Heart left ventricle (tissue), 13 donors: ENCODE measurements around the gene EPG5.

Experiments
- POLR2A ChIP-seq, 2 donors: fragments of 450-650 bp; IDR thresholded peaks; one replicate each; pipeline ENCODE4 v1.6.1; 2017; ENCODE audit warnings: antibody characterized with exemption in 2 of 2, mild to moderate bottlenecking in 2 of 2, moderate library complexity in 2 of 2
- TF ChIP-seq, protein P1 (sequence below), 12 donors: fragments of 200-600 bp; sonication (generic) in 4 of 12; IDR thresholded peaks; one replicate each; pipeline versions ENCODE4 v1.5.0 to v1.8.0; 2018 to 2022; ENCODE audit warnings: antibody characterized with exemption in 12 of 12, mild to moderate bottlenecking in 5 of 12
- donor health status: ischemic (EF 13 %, LVEDD 7.1; RV severe dilation, severe dysfunction).
- donor health status: DM: no; HTN: yes; CAD: no.
- donor health status: DM: no; HTN: no; CAD: no.
- donor health status: ischemic (EF 25% LVEDD 6.9; RV normal size, moderate dysfunction).
- donor health status: ischemic (EF 25% LVEDD 5.7; RV mildly dilated, moderate dysfunction).
- donor health status: ischemic (EF 35%, LVEDD 5.7; RV mildly dilated, moderate dysfunction).
- donor health status: nonischemic (EF 11% LVEDD 7.7; RV severe dilation, severe dysfunction).
- donor health status: DM: yes; HTN: yes; CAD: no.
- donor health status: PGD.
- donor health status: ischemic (EF 29% LVEDD 5.4; RV normal size, mild dysfunction).
- donor health status: nonischemic (EF 23%, LVEDD 6.1; RV moderate dilation, normal function).

DNA sequence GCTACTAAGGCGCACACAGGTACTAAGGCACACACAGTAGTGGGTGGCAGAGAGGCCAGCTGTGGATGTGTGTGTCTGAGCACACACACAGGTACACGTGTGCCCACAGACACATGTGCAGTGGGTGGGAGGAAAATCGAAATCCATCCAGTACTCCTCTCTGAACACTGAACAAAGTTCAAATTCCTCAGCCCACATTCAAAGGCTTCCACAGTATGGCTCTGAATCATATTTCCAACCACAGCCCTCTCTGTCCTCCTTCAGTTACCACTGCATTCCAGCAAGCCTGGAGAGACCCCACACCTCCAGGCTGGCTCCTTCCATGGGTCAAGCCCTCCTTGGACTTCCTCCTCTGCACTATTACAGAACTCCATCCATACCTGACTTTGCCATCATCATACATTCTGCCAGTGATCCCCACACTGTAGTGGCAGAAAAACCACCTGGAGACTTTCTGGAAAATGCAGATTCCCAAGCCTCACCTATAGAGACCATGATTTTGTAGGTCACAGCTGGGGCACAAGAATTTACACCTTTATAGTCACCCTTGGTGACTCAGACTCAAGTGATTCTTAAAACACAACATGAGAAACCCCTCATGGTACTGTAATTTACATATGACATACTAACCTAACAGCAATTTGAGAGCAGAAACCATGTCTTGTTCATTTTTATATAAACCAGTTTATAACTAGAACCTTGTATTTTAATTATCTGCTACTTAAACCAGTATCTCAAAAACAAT lies 31.4 kb downstream of the EPG5 start:
- TF ChIP-seq, protein P1, sequence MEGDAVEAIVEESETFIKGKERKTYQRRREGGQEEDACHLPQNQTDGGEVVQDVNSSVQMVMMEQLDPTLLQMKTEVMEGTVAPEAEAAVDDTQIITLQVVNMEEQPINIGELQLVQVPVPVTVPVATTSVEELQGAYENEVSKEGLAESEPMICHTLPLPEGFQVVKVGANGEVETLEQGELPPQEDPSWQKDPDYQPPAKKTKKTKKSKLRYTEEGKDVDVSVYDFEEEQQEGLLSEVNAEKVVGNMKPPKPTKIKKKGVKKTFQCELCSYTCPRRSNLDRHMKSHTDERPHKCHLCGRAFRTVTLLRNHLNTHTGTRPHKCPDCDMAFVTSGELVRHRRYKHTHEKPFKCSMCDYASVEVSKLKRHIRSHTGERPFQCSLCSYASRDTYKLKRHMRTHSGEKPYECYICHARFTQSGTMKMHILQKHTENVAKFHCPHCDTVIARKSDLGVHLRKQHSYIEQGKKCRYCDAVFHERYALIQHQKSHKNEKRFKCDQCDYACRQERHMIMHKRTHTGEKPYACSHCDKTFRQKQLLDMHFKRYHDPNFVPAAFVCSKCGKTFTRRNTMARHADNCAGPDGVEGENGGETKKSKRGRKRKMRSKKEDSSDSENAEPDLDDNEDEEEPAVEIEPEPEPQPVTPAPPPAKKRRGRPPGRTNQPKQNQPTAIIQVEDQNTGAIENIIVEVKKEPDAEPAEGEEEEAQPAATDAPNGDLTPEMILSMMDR (IDR thresholded peaks at IDR 0.05) = no peak
- TF ChIP-seq POLR2A (IDR thresholded peaks at IDR 0.05) = no peak
